NOMO-1 (cell line): ENCODE measurements around the gene KLRC3.
"Not testable (repeated sequence)": the region's sequence is repeated elsewhere in the genome, so short reads cannot be mapped to it uniquely, and the experiment has no call there.

Source experiments
- DNase-seq, 2 experiments: peaks; one replicate each; lab custom pipeline; 2025; ENCODE audit not compliant: unreplicated experiment in 2 of 2; lab: John Stamatoyannopoulos, UW

Gene KLRC3

DNA sequence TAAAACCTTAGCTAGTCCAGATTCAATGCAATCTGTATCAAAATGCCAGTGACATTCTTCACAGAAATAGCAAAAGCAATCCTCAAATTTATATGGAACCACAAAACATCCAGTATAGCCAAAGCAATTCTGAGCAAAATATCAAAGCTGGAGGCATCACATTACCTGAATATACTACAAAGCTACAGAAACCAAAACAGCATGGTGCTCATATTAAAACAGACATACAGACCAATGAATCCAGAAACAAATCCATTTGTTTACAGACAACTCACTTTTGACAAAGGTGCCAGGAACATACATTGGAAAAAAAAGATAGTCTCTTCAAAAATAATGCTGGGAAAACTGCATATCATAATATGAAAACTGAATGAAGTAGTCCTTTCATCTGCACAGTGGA lies 15.6 kb downstream of the KLRC3 start:
- no peak for DNase-seq

GRCh38 chr12:10400829-10401228 lies 19.6 kb downstream of the KLRC3 start:
- no peak for DNase-seq

- DNase-seq, result no peak
Measured at GRCh38 chr12:10398168-10398567, 22.2 kb downstream of the KLRC3 start.

GRCh38 chr12:10397296-10397695 lies 23.1 kb downstream of the KLRC3 start:
- DNase-seq, result no peak

- DNase-seq, result not testable (repeated sequence)
Measured at GRCh38 chr12:10396176-10396575, 24.2 kb downstream of the KLRC3 start.

GRCh38 chr12:10395390-10395998 lies 24.9 kb downstream of the KLRC3 start:
- DNase-seq, result peak; percentile 68 to 97

DNA sequence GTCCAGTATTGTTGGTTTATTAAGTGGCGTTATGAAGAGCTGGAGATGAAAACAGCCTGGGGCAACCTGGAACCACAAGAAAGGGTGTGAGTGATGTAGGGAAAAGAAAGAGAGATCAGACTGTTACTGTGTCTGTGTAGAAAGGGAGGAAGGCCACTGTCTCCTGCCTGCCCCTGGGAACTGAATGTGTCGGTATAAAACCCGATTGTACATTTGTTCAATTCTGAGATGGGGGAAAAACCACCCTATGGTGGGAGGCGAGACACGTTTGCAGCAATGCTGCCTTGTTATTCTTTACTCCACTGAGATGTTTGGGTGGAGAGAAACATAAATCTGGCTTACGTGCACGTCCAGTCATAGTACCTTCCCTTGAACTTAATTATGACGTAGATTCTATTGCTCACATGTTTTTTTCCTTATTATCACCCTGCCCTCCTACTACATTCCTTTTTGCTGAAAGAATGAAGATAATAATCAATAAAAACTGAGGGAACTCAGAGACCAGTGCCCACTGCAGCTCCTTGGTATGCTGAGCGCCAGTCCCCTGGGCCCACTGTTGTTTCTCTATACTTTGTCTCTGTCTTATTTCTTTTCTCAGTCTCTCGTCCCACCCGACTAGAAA lies 25.8 kb downstream of the KLRC3 start:
- DNase-seq, result not testable (repeated sequence)

DNA sequence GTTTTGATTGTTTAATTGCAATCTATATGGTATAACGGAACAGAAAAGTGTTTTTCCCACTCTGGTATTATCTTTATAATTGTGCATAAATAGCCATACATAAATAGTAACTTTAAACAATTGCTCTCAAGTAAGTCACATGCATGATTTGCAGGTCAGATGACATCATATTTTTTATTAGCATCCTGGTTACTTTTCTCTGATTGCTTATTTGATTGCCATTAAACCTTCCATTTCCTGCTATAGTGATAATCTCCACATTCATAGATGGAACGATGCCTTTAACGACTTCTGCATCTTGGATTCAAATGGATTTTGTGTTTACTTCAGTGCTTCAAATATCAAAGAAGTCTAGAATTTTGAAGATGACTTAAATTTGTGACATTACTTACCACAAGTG lies 27.1 kb downstream of the KLRC3 start:
- no peak for DNase-seq

DNA sequence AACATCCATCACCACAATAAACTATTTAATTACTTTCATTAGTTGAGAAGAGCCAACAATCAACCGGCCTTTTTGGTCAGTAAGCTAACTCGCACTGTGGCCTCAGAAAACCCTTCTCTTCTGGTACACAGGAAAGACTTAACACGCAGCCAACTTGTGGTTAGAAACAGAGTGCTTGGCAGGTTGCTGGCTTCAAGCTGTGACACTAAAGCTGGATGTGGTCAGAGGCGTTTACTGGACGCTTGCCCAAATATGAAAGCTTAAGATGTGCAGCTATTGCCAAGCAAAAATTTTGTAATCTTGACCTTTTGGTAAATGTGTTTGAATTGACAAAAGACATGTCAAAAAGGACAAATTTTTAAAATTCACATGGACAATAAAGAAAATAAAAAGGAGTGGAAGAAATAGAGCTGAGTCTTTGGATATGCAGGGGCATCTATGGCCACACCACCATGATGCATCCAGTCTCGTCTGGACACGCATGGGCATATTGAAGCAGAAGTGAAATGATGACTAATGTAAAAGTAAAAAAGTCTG lies 27.9 kb downstream of the KLRC3 start:
- DNase-seq, result peak; percentile 71 to 86

- not testable (repeated sequence) for DNase-seq
Measured at GRCh38 chr12:10390991-10391390, 29.4 kb downstream of the KLRC3 start.

- DNase-seq, result no peak
Measured at GRCh38 chr12:10389904-10390303, 30.5 kb downstream of the KLRC3 start, which contains the start of gene KLRK1. Gene KLRK1, minus strand, starts transcription at chr12:10390041. Its CDS starts 1,231 bp downstream, at chr12:10388810.

GRCh38 chr12:10388624-10389413 lies 31.6 kb downstream of the KLRC3 start:
- DNase-seq, result no peak

DNA sequence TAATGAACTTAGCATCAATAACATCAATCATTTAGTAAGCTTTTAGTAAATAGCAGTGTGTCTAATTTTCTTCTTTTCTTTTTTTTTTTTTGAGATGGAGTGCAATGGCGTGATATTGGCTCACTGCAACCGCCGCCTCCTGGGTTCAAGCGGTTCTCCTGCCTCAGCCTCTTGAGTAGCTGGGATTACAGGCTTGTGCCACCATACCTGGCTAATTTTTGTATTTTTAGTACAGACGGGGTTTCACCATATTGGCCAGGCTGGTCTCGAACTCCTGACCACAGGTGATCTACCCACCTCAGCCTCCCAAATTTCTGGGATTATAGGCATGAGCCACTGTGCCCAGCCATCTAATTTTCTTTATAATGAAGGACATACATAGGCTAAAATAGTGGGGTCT lies 32.9 kb downstream of the KLRC3 start:
- not testable (repeated sequence) for DNase-seq

DNA sequence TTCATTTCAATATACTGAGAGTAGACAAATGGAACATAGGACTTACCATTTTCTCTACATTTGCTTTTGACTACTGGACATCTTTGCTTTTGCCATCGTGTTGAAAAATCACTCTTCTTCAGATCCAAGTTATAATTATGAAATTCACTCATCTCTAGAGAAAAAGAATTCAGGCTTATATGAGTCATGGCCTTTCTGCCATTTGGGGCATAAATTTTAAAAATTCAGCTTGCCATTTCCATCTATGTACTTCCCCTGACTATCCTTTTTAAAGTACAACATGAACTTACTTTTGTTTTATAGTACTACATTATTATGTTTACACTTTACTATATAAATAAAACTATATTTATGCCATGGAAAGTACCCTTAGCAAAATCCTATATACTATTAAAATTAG lies 33.5 kb downstream of the KLRC3 start:
- no peak for DNase-seq

- no peak for DNase-seq
Measured at GRCh38 chr12:10385166-10385613, 35.2 kb downstream of the KLRC3 start.

DNA sequence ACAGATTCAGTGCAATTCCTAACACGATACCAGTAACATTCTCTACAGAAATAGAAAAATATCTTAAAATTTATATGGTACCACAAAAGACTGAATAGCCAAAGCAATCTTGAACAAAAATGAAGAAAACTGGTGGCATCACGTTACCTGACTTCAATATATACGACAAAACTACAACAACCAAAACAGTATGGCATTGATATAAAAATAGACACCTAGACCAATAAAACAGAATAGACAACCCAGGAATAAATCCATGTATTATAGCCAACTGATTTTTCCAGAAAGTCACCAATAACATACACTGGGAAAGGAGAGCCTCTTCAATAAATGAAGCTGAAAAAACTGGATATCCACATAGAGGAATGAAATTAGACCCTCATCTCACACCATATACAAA lies 36.2 kb downstream of the KLRC3 start:
- DNase-seq, result no peak

DNA sequence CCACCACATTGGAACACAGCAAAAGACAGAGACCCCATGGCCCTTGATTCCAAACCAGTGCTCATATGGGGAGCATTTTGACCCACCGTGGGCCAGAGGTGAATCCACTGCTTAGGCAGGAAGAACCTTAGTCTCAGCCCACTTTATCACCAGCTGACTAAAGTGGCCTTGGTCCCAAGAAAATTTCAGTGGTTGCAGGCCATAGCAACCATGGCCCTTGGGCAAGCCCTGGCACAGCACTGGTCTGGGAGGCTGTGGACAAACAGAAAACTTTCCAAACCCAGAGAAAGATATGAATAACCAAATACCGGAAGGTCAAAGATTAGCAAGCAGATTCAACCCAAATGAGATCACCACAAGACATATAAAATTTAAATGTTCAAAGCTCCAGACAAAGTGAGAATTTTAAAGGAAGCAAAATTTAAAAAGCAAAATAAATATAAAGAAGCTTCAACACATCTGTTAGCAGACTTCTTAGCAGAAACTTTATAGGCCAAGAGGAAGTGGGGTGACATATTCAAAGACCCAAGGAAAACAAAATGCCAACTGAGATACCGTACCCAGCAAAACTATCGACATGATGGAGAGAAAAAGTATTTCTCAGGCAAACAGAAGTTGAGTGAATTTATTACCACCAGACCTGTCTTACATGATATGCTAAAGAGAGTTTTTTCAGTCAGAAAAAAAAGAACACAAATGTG lies 38.3 kb downstream of the KLRC3 start:
- DNase-seq, result no peak

DNA sequence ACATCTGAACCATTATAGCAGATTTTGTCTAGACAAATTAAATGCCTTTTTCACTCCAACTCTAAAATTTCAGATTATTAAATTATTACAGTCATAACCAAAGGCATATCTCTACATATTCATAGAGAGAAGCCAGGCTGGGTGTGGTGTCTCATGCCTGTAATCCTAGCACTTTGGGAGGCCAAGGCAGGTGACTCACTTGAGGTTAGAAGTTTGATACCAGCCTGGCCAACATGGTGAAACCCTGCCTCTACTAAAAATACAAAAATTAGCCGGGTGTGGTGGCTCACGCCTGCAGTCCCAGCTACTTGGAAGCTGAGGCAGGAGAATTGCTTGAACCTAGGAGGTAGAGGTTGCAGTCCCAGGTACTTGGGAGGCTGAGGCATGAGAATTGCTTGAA lies 41.7 kb downstream of the KLRC3 start:
- DNase-seq, result not testable (repeated sequence)

DNA sequence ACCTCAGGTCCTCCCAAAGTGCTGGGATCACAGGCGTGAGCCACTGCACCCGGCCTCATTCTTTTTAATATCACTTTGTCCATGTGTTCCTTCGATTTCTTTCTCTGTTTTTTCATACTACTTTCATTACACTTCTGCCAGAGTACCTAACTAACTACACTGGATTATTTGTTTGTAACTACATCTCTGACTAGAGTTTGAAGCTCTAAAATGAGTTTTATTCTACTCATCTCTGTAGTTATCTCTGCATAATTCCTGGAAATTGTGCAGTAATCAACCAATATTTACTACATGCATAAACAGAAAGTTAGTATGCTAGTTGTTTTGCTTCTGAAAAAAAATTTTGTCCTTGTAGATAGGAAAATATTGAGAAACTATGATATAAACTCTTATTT lies 45.8 kb downstream of the KLRC3 start:
- DNase-seq, result no peak

DNA sequence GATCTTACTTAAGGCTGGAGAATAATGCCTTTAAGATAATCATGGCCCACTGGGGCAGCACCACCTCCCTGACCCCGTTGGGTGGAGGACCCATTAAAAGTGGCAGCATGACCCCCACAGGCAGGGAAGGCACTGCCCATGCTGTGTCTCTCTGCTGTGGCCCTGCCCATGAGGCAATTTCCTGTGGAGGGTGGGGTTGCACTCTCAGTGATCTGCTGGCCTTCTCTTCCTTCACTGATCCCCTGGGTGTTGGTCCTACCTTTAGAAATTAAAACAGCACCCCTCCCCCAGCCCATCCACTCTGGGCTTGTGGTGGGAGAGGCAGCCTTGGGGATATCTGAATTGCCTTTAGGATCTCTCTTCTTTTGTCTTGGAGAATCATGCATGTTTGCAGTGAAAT lies 47.8 kb downstream of the KLRC3 start:
- DNase-seq, result peak; percentile 18 to 33
